Putamen (tissue), 1 donor: ENCODE measurements around the gene CLMN.

Source experiments
- DNase-seq: peaks from one replicate; pipeline ENCODE4 v3.0.0-alpha.2; 2016; ENCODE audit warnings: low spot score

CLMN gene

GRCh38 chr14:95341115-95341514 is 21.4 kb upstream of the CLMN start:
- DNase-seq: no peak

GRCh38 chr14:95340201-95340697 is 20.5 kb upstream of the CLMN start:
- DNase-seq: no peak

GRCh38 chr14:95339301-95339865 is 19.7 kb upstream of the CLMN start:
- no peak for DNase-seq

- no peak for DNase-seq
Measured at GRCh38 chr14:95338436-95338835, 18.7 kb upstream of the CLMN start.

- DNase-seq: no peak
Measured at GRCh38 chr14:95337041-95337595, 17.4 kb upstream of the CLMN start.

- DNase-seq: no peak
Measured at GRCh38 chr14:95336192-95336760, 16.6 kb upstream of the CLMN start.

GRCh38 chr14:95335071-95335470 is 15.4 kb upstream of the CLMN start:
- DNase-seq: no peak

GRCh38 chr14:95334044-95334443 is 14.3 kb upstream of the CLMN start:
- DNase-seq: no peak

- no peak for DNase-seq
Measured at GRCh38 chr14:95332641-95333040, 12.9 kb upstream of the CLMN start.

GRCh38 chr14:95331708-95332408 is 12.2 kb upstream of the CLMN start:
- DNase-seq: no peak

GRCh38 chr14:95330591-95331370 is 11.1 kb upstream of the CLMN start:
- no peak for DNase-seq

GRCh38 chr14:95329941-95330340 is 10.2 kb upstream of the CLMN start:
- no peak for DNase-seq

- DNase-seq: no peak
Measured at GRCh38 chr14:95328729-95329503, 9.2 kb upstream of the CLMN start.

GRCh38 chr14:95327558-95328374 is 8.1 kb upstream of the CLMN start:
- no peak for DNase-seq

- no peak for DNase-seq
Measured at GRCh38 chr14:95326987-95327386, 7.3 kb upstream of the CLMN start.

GRCh38 chr14:95323917-95324316 is 4.2 kb upstream of the CLMN start:
- DNase-seq: no peak

- DNase-seq: no peak
Measured at GRCh38 chr14:95323361-95323760, 3.7 kb upstream of the CLMN start.

- no peak for DNase-seq
Measured at GRCh38 chr14:95322651-95323050, 2.9 kb upstream of the CLMN start.

- DNase-seq: no peak
Measured at GRCh38 chr14:95321693-95322455, 2.2 kb upstream of the CLMN start.
